ENCODE results near the gene C4orf17.

- TF ChIP-seq, protein P1, sequence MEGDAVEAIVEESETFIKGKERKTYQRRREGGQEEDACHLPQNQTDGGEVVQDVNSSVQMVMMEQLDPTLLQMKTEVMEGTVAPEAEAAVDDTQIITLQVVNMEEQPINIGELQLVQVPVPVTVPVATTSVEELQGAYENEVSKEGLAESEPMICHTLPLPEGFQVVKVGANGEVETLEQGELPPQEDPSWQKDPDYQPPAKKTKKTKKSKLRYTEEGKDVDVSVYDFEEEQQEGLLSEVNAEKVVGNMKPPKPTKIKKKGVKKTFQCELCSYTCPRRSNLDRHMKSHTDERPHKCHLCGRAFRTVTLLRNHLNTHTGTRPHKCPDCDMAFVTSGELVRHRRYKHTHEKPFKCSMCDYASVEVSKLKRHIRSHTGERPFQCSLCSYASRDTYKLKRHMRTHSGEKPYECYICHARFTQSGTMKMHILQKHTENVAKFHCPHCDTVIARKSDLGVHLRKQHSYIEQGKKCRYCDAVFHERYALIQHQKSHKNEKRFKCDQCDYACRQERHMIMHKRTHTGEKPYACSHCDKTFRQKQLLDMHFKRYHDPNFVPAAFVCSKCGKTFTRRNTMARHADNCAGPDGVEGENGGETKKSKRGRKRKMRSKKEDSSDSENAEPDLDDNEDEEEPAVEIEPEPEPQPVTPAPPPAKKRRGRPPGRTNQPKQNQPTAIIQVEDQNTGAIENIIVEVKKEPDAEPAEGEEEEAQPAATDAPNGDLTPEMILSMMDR (IDR thresholded peaks at IDR 0.05) = no peak
- no peak for TF ChIP-seq POLR2A (IDR thresholded peaks at IDR 0.05)
Measured at GRCh38 chr4:99536271-99536670, 25.4 kb downstream of the C4orf17 start.
